PC-3 (cell line): ENCODE results near the gene HACD1.

Experiments
- CTCF ChIP-seq: fragments of 300-600 bp; sonication (generic); conservative IDR thresholded peaks from 2 replicates; pipeline ENCODE4 v1.5.1; 2017; ENCODE audit warnings: antibody characterized with exemption, low read depth, mild to moderate bottlenecking, low read length
- EZH2 ChIP-seq: fragments of 300-600 bp; sonication (generic); IDR thresholded peaks from one replicate; pipeline ENCODE4 v1.6.1; 2017; ENCODE audit warnings: antibody characterized with exemption, mild to moderate bottlenecking, low read length; ENCODE audit not compliant: unreplicated experiment
- EZH2phosphoT487 ChIP-seq: fragments of 300-600 bp; sonication (generic); IDR thresholded peaks from 2 replicates; pipeline ENCODE4 v1.6.1; 2018; ENCODE audit warnings: mild to moderate bottlenecking, antibody characterized with exemption, low read length, borderline replicate concordance

DNA sequence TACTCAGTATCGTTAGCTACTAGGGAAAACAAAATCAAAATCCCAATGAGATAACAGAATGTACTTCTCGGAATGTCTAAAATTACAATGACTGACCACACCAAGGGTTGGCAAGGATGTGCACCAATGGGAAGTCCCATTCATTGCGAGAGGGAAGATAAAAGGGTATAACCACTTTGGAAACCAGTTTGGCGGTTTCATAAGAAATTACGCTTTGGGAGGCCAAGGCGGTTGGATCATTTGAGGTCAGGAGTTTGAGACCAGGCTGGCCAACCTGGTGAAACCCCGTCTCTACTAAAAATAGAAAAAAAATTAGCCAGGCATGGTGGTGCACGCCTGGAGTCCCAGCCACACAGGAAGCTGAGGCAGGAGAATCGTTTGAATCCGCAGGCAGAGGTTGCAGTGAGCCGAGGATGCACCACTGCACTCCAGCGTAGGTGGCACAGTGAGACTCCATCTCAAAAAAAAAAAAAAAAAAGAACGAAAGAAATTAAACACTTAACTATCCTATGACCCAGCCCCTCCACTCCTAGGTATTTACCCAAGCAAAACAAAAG is 7.6 kb downstream of the HACD1 start:
- TF ChIP-seq CTCF, result no peak
- no peak for TF ChIP-seq EZH2
- TF ChIP-seq EZH2phosphoT487, result no peak
